ENCODE results near the gene ZNF593. TPM values are rescaled to one million over a fixed set of nuclear protein-coding genes. Genes with fewer than 3 reads are reported as not detected.

ZNF593 gene
- total RNA-seq, 4 donors from 2014 or later: 7.9 to 27.1 (median 16.3) TPM

GRCh38 chr1:26184086-26184485, 14.4 kb downstream of the ZNF593 start:
- no peak for DNase-seq
- H3K36me3 ChIP-seq: no peaks in the 10 kb centered on the region
- no peak for TF ChIP-seq CTCF (IDR thresholded peaks at IDR 0.05)
- no peak for TF ChIP-seq POLR2A (IDR thresholded peaks at IDR 0.05)
- intact Hi-C loops (cut with DNase I; ENCODE audit: low total_unique reads): no loop called here
- H3K4me1 ChIP-seq: no peaks in the 10 kb centered on the region
- H3K27me3 ChIP-seq: no peaks in the 10 kb centered on the region
- no peak overlapping the region for H3K27ac ChIP-seq
- no peak overlapping the region for H3K4me3 ChIP-seq
- no peaks in the 10 kb centered on the region for H3K9me3 ChIP-seq

DNA sequence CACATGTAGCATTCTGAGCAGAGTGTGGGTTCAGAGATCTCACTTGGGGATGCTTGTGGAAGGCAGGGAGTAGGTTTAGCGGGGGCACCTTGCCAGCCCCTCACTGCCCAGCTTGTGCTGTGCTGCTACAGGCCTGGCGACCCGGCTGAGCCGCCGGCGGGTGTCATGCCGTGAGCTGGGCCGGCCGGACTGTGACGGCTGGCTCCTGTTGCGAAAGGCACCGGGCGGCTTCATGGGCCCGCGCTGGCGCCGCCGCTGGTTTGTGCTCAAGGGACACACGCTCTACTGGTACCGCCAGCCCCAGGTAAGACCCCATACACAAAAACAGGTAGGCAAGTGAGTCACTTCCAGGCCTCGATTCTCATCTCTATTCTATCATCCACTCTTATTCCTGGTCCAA, 15.2 kb downstream of the ZNF593 start:
- Histone ChIP-seq H3K36me3 (no peaks in the 10 kb centered on the region), H3K27me3 (no peaks in the 10 kb centered on the region), H3K9me3 (no peaks in the 10 kb centered on the region), H3K27ac (no peak overlapping the region), H3K4me1 (no peaks in the 10 kb centered on the region), H3K4me3 (no peak overlapping the region)
- intact Hi-C loops (cut with DNase I; ENCODE audit: low total_unique reads): no loop called here
- no peak for DNase-seq
- TF ChIP-seq CTCF (IDR thresholded peaks at IDR 0.05) (no peak), POLR2A (IDR thresholded peaks at IDR 0.05) (no peak)

DNA sequence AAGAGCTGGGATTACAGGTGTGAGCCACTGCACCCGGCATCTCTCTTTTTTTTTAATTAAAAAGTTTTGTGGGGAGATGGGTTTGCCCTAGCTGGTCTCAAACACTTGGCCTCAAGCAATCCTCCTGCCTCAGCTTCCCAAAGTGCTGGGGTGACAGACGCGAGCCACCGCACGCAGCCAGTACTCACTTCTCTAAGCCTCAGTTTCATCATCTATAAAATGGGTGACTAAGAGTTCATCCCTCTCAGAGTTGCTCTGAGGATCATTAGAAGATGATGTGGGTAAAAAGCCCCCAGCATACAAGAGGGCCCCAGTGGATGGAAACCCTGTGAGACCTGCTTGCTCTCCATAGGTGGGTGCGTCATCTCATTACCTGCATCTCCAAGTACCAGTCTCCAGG, 18.2 kb downstream of the ZNF593 start:
- Histone ChIP-seq H3K36me3 (no peaks in the 10 kb centered on the region), H3K27ac (no peak overlapping the region), H3K27me3 (no peaks in the 10 kb centered on the region), H3K4me1 (no peaks in the 10 kb centered on the region), H3K9me3 (no peaks in the 10 kb centered on the region), H3K4me3 (no peak overlapping the region)
- DNase-seq: no peak
- TF ChIP-seq POLR2A (IDR thresholded peaks at IDR 0.05) (no peak), CTCF (IDR thresholded peaks at IDR 0.05) (no peak)
- intact Hi-C loops (cut with DNase I; ENCODE audit: low total_unique reads): no loop called here

DNA sequence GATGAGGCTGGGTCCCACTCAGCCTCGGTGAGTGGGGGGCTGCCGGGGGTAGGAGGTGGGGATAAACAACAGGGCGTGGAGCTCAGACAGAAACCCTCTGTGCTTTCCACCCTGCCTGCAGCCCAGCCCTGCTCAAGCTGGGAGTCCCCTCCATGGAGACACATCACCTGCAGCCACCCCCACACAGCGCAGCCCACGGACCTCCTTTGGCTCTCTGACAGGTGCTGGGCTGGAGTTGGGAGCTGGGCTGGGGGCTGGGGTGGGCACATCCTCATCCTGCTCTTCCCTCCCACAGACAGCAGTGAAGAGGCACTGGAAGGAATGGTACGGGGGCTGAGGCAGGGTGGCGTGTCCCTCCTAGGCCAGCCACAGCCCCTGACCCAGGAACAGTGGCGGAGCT, 18.8 kb downstream of the ZNF593 start:
- Histone ChIP-seq H3K4me3 (no peak overlapping the region), H3K4me1 (no peaks in the 10 kb centered on the region), H3K27me3 (no peaks in the 10 kb centered on the region), H3K36me3 (no peaks in the 10 kb centered on the region), H3K27ac (no peak overlapping the region), H3K9me3 (no peaks in the 10 kb centered on the region)
- no peak for DNase-seq
- TF ChIP-seq POLR2A (IDR thresholded peaks at IDR 0.05) (no peak), CTCF (IDR thresholded peaks at IDR 0.05) (no peak)
- intact Hi-C loops (cut with DNase I; ENCODE audit: low total_unique reads): no loop called here

DNA sequence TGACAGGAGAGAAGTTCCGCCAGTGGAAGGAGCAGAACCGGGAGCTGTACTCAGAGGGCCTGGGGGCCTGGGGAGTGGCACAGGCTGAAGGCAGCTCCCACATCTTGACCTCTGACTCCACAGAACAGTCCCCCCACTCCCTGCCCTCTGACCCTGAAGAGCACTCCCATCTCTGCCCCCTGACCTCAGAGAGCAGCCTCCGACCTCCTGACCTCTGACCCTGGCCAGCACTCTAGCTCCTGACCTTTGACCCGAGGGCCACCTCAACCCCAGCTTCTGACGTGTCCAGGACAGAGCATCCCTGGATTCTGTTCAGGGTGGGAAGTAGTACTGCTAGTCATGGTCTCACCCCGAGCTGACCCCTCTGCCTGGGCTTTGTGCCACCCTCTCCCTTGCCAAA, 19.6 kb downstream of the ZNF593 start:
- intact Hi-C loops (cut with DNase I; ENCODE audit: low total_unique reads): no loop called here
- no peak for TF ChIP-seq POLR2A (IDR thresholded peaks at IDR 0.05)
- no peak for TF ChIP-seq CTCF (IDR thresholded peaks at IDR 0.05)
- Histone ChIP-seq H3K4me3 (no peak overlapping the region), H3K36me3 (no peaks in the 10 kb centered on the region), H3K4me1 (no peaks in the 10 kb centered on the region), H3K9me3 (no peaks in the 10 kb centered on the region), H3K27ac (no peak overlapping the region), H3K27me3 (no peaks in the 10 kb centered on the region)
- no peak for DNase-seq

Data from uterus (tissue), 4 donors.